Measurements from ENCODE around the gene TCTN2. TPM values are rescaled to one million over a fixed set of nuclear protein-coding genes. Genes with fewer than 3 reads are reported as not detected.

The TCTN2 gene
- total RNA-seq, 3 donors from 2014 or later (not counting 1 experiment from before 2014, with no cell fraction given), result 3.2 to 7.3 (median 4.6) TPM

GRCh38 chr12:123720141-123720814 lies 49.4 kb downstream of the TCTN2 start:
- ATAC-seq (no peak), DNase-seq (no peak)
- no peaks in the 10 kb centered on the region for H3K9me3 Mint-ChIP-seq
- H3K27ac Mint-ChIP-seq, result no peak overlapping the region
- H3K36me3 ChIP-seq (ENCODE audit: control insufficient read depth, insufficient read depth, low read length), result peaks cover 39% of the 10 kb centered on the region
- WGBS (ENCODE audit: insufficient coverage), result 79% methylated on average over 5 of the region's 5 CpGs
- no peaks in the 10 kb centered on the region for H3K27me3 ChIP-seq (ENCODE audit: control insufficient read depth, insufficient read depth, low read length)
- no peak for TF ChIP-seq CTCF (IDR thresholded peaks at IDR 0.05)
- no peak overlapping the region for H3K4me3 ChIP-seq (ENCODE audit: low read length)
- no peaks in the 10 kb centered on the region for H3K36me3 Mint-ChIP-seq
- H3K9me3 ChIP-seq (ENCODE audit: control insufficient read depth, insufficient read depth, low read length), result no peaks in the 10 kb centered on the region
- H3K4me1 Mint-ChIP-seq, result peaks cover 0 to under 1% of the 10 kb centered on the region in 2 donors
- no peaks in the 10 kb centered on the region for H3K4me1 ChIP-seq (ENCODE audit: control insufficient read depth, insufficient read depth, low read length)
- H3K27ac ChIP-seq (ENCODE audit: low read length), result no peak overlapping the region
- H3K4me3 Mint-ChIP-seq, result no peak overlapping the region
- intact Hi-C loops (cut with micrococcal nuclease), result no loop called here
- no peaks in the 10 kb centered on the region for H3K27me3 Mint-ChIP-seq (ENCODE audit: low read depth in 2 of 2)

- peaks cover 49% of the 10 kb centered on the region for H3K36me3 ChIP-seq (ENCODE audit: control insufficient read depth, insufficient read depth, low read length)
- peaks cover 5% of the 10 kb centered on the region for H3K36me3 Mint-ChIP-seq
- no peak for ATAC-seq
- intact Hi-C loops (cut with micrococcal nuclease), result no loop called here
- no peaks in the 10 kb centered on the region for H3K27me3 ChIP-seq (ENCODE audit: control insufficient read depth, insufficient read depth, low read length)
- no peak for TF ChIP-seq CTCF (IDR thresholded peaks at IDR 0.05)
- H3K27me3 Mint-ChIP-seq (ENCODE audit: low read depth in 2 of 2), result no peaks in the 10 kb centered on the region
- no peaks in the 10 kb centered on the region for H3K9me3 ChIP-seq (ENCODE audit: control insufficient read depth, insufficient read depth, low read length)
- H3K9me3 Mint-ChIP-seq, result no peaks in the 10 kb centered on the region
- no peaks in the 10 kb centered on the region for H3K4me1 ChIP-seq (ENCODE audit: control insufficient read depth, insufficient read depth, low read length)
- no peak overlapping the region for H3K4me3 Mint-ChIP-seq
- no peak overlapping the region for H3K27ac Mint-ChIP-seq
- no peaks in the 10 kb centered on the region for H3K4me1 Mint-ChIP-seq
- no peak overlapping the region for H3K27ac ChIP-seq (ENCODE audit: low read length)
- WGBS (ENCODE audit: insufficient coverage), result 92% methylated on average over 2 of the region's 2 CpGs
- no peak for DNase-seq
- no peak overlapping the region for H3K4me3 ChIP-seq (ENCODE audit: low read length)
These were observed 50.3 kb downstream of the TCTN2 start for GRCh38 chr12:123721245-123721644.

GRCh38 chr12:123723011-123723410 lies 52.1 kb downstream of the TCTN2 start:
- Histone ChIP-seq H3K9me3 (ENCODE audit: control insufficient read depth, insufficient read depth, low read length) (no peaks in the 10 kb centered on the region), H3K36me3 (ENCODE audit: control insufficient read depth, insufficient read depth, low read length) (peaks cover 65% of the 10 kb centered on the region), H3K27ac (ENCODE audit: low read length) (no peak overlapping the region), H3K4me3 (ENCODE audit: low read length) (no peak overlapping the region), H3K27me3 (ENCODE audit: control insufficient read depth, insufficient read depth, low read length) (no peaks in the 10 kb centered on the region), H3K4me1 (ENCODE audit: control insufficient read depth, insufficient read depth, low read length) (no peaks in the 10 kb centered on the region)
- Mint-ChIP-seq H3K27me3 (ENCODE audit: low read depth in 2 of 2) (no peaks in the 10 kb centered on the region), H3K36me3 (peaks cover 12% of the 10 kb centered on the region), H3K9me3 (no peaks in the 10 kb centered on the region), H3K27ac (no peak overlapping the region), H3K4me1 (no peaks in the 10 kb centered on the region), H3K4me3 (no peak overlapping the region)
- 94% methylated on average over 7 of the region's 8 CpGs for WGBS (ENCODE audit: insufficient coverage)
- intact Hi-C loops (cut with micrococcal nuclease), result no loop called here
- no peak for TF ChIP-seq CTCF (IDR thresholded peaks at IDR 0.05)
- ATAC-seq, result no peak
- no peak for DNase-seq

- H3K27me3 Mint-ChIP-seq (ENCODE audit: low read depth in 2 of 2), result no peaks in the 10 kb centered on the region
- Histone ChIP-seq H3K27ac (ENCODE audit: low read length) (no peak overlapping the region), H3K27me3 (ENCODE audit: control insufficient read depth, insufficient read depth, low read length) (no peaks in the 10 kb centered on the region), H3K36me3 (ENCODE audit: control insufficient read depth, insufficient read depth, low read length) (peaks cover 69% of the 10 kb centered on the region), H3K4me3 (ENCODE audit: low read length) (no peak overlapping the region), H3K4me1 (ENCODE audit: control insufficient read depth, insufficient read depth, low read length) (no peaks in the 10 kb centered on the region), H3K9me3 (ENCODE audit: control insufficient read depth, insufficient read depth, low read length) (no peaks in the 10 kb centered on the region)
- no peak for TF ChIP-seq CTCF (IDR thresholded peaks at IDR 0.05)
- H3K4me3 Mint-ChIP-seq, result no peak overlapping the region
- peak in 1 of 2 donors; percentile 12 for DNase-seq
- H3K27ac Mint-ChIP-seq, result no peak overlapping the region
- no peaks in the 10 kb centered on the region for H3K4me1 Mint-ChIP-seq
- no peaks in the 10 kb centered on the region for H3K9me3 Mint-ChIP-seq
- intact Hi-C loops (cut with micrococcal nuclease), result no loop called here
- peaks cover 19% of the 10 kb centered on the region for H3K36me3 Mint-ChIP-seq
- ATAC-seq, result no peak
- WGBS (ENCODE audit: insufficient coverage), result 12% methylated on average over 3 of the region's 5 CpGs
These were observed 52.9 kb downstream of the TCTN2 start for GRCh38 chr12:123723765-123724164.

All from natural killer cell (primary cell).